K562 (cell line): ENCODE results near the gene SLC2A8. TPM values are rescaled to one million over a fixed set of nuclear protein-coding genes. Genes with fewer than 3 reads are reported as not detected.
A peak's percentile ranks its signal among the peaks of the same experiment; 100 is the strongest.

ENCODE experiments used
- ATAC-seq: fragments of 200-7000 bp; cut with Tn5 transposase; 3 replicates; pipeline ENCODE4 v1.9.1; 2020; ENCODE audit warnings: moderate library complexity
- BruUV-seq: library from RNA; stranded (reverse); fragments of 400-500 nt; replicated peaks from 2 replicates; lab custom pipeline; 2021; lab: Mats Ljungman, UMichigan
- CTCF ChIA-PET: fragments of 300-600 bp; formaldehyde crosslinking; extraction: SDS; loops from one replicate; lab custom pipeline; 2021; ENCODE audit warnings: low intra/inter-chr PET ratio; lab: Yijun Ruan, JAX
- POLR2A ChIA-PET: fragments of 300-600, 350-650 bp; sonication (Branson Sonifier 250); formaldehyde crosslinking; extraction: SDS; loops from one replicate; lab custom pipeline; 2021; ENCODE audit warnings: antibody characterized with exemption, inconsistent platforms; lab: Yijun Ruan, JAX
- DNase-seq, 4 experiments: peaks; one replicate each; pipeline versions ENCODE4 v3.0.0 to v3.0.0-alpha.2; 2011 to 2018; ENCODE audit warnings: low spot score in 3 of 4, mixed read lengths in 3 of 4; ENCODE audit errors: extremely low read depth in 1 of 4
- FAIRE-seq: peaks from 2 replicates; lab custom pipeline; 2011; peaks lifted over from hg19 to GRCh38; lab: Jason Lieb, UNC
- H2AFZ ChIP-seq: 2 replicates; pipeline ENCODE4 v1.6.0; 2011; ENCODE audit warnings: low read depth, low read length, control low read depth, inconsistent platforms
- H3K27ac ChIP-seq: fragments of 200-600 bp; 3 replicates; pipeline ENCODE4 v1.8.0; 2011; ENCODE audit warnings: low read depth, mild to moderate bottlenecking, control low read depth, inconsistent platforms, low read length, moderate library complexity, mixed read lengths; ENCODE audit errors: extremely low read depth
- H3K27me3 ChIP-seq, 2 experiments: fragments of 300-600 bp in 1 of 2; 2 replicates in 1 of 2; 3 replicates in 1 of 2; pipeline versions ENCODE4 v1.6.0 to v1.8.0; 2011; ENCODE audit warnings: inconsistent platforms in 2 of 2, low read length in 2 of 2, mild to moderate bottlenecking in 1 of 2, mixed read lengths in 1 of 2, moderate library complexity in 1 of 2; ENCODE audit not compliant: control insufficient read depth in 2 of 2, insufficient read depth in 2 of 2
- H3K36me3 ChIP-seq: fragments of 300-600 bp; 3 replicates; pipeline ENCODE4 v1.8.0; 2011; ENCODE audit warnings: mild to moderate bottlenecking, low read length, inconsistent platforms; ENCODE audit not compliant: control insufficient read depth, insufficient read depth
- H3K4me1 ChIP-seq, 2 experiments: fragments of 200-600 bp in 1 of 2; replicated peaks in 1 of 2; 2 replicates in 1 of 2; 3 replicates in 1 of 2; pipeline versions ENCODE4 v1.5.1 to v1.8.0; 2011; ENCODE audit warnings: inconsistent platforms in 2 of 2, low read length in 2 of 2, mild to moderate bottlenecking in 1 of 2, mixed read lengths in 1 of 2, moderate library complexity in 1 of 2; ENCODE audit not compliant: control insufficient read depth in 2 of 2, insufficient read depth in 2 of 2
- H3K4me2 ChIP-seq: 2 replicates; pipeline ENCODE4 v1.6.1; 2011; ENCODE audit warnings: low read length, control low read depth, inconsistent platforms, mixed read lengths; ENCODE audit not compliant: insufficient read depth
- H3K4me3 ChIP-seq: fragments of 200-600 bp; sonication (generic), shearing (Covaris generic); 2 replicates; pipeline ENCODE4 v1.5.1; 2016; ENCODE audit warnings: control low read depth, inconsistent platforms
- H3K79me2 ChIP-seq: fragments of 200-600 bp; 3 replicates; pipeline ENCODE4 v1.8.0; 2011; ENCODE audit warnings: low read length, inconsistent platforms; ENCODE audit not compliant: control insufficient read depth, insufficient read depth
- H3K9ac ChIP-seq, 2 experiments: 2 replicates each; pipeline versions ENCODE4 v1.6.0 to v1.6.1; 2011; ENCODE audit warnings: low read depth in 2 of 2, low read length in 2 of 2, control low read depth in 1 of 2, inconsistent platforms in 1 of 2, mild to moderate bottlenecking in 1 of 2, mixed read lengths in 1 of 2; ENCODE audit not compliant: insufficient read depth in 1 of 2
- H3K9me1 ChIP-seq: one replicate; pipeline ENCODE4 v1.6.0; 2011; ENCODE audit warnings: inconsistent platforms, mild to moderate bottlenecking, low read length, moderate library complexity; ENCODE audit not compliant: control insufficient read depth, insufficient read depth
- H3K9me3 ChIP-seq: replicated peaks from 2 replicates; pipeline ENCODE4 v1.5.1; 2011; ENCODE audit warnings: low read depth, low read length, inconsistent platforms; ENCODE audit not compliant: control insufficient read depth, insufficient read depth
- H4K20me1 ChIP-seq: replicated peaks from 2 replicates; pipeline ENCODE4 v1.6.1; 2011; ENCODE audit warnings: low read length, inconsistent platforms, mixed read lengths; ENCODE audit not compliant: control insufficient read depth, insufficient read depth
- ATF2 ChIP-seq: sonication (generic); formaldehyde crosslinking; IDR thresholded peaks from 2 replicates; pipeline ENCODE4 v1.8.1; 2022; ENCODE audit warnings: missing genetic modification reagents
- CTCF ChIP-seq, 3 experiments: IDR thresholded peaks in 2 of 3; conservative IDR thresholded peaks in 1 of 3; 2 replicates each; pipeline ENCODE4 v1.5.1; 2011 to 2012; ENCODE audit warnings: low read length in 3 of 3, mild to moderate bottlenecking in 3 of 3, control low read depth in 2 of 3, improper control_type of control experiment in 1 of 3, inconsistent platforms in 1 of 3, low read depth in 1 of 3, mixed read lengths in 1 of 3, moderate library complexity in 1 of 3; ENCODE audit not compliant: insufficient read depth in 2 of 3
- MAFG ChIP-seq: fragments of 450-650 bp; conservative IDR thresholded peaks from 2 replicates; pipeline ENCODE4 v1.6.1; 2016; ENCODE audit warnings: missing genetic modification characterization, missing compliant biosample characterization
- RAD21 ChIP-seq, 2 experiments: fragments of 250-450 bp in 1 of 2; fragments of 450-650 bp in 1 of 2; sonication (Bioruptor Pico) in 1 of 2; formaldehyde crosslinking in 1 of 2; IDR thresholded peaks in 1 of 2; conservative IDR thresholded peaks in 1 of 2; 2 replicates each; pipeline versions ENCODE4 v1.4.0 to v1.8.0; 2020 to 2022; ENCODE audit warnings: mild to moderate bottlenecking in 2 of 2, moderate library complexity in 1 of 2
- TCF3 ChIP-seq: sonication (generic); formaldehyde crosslinking; IDR thresholded peaks from 2 replicates; pipeline ENCODE4 v1.4.0; 2020; ENCODE audit warnings: mild to moderate bottlenecking, missing genetic modification reagents
- ZFP30 ChIP-seq: fragments of 250-450 bp; sonication (Bioruptor Pico); IDR thresholded peaks from 2 replicates; pipeline ENCODE4 v1.8.0; 2022; ENCODE audit warnings: moderate library complexity, mild to moderate bottlenecking, inconsistent platforms, borderline replicate concordance
- WGBS: fragments of 100-300 bp; shearing (Covaris generic); methylation state at CpG from one replicate; pipeline ENCODE4 v1.1.6; 2016; ENCODE audit warnings: low coverage, mixed read lengths; ENCODE audit not compliant: insufficient coverage; ENCODE audit errors: missing lambda C conversion rate; 5-methylcytosine and 5-hydroxymethylcytosine counted together
- in situ Hi-C: fragments of 300-500 bp; cut with MboI; formaldehyde crosslinking; loops from 4 replicates; pipeline ENCODE4 v1.15.0; 2018; ENCODE audit warnings: inconsistent platforms, mixed read lengths
- intact Hi-C: fragments of 100-400 bp; cut with micrococcal nuclease; formaldehyde crosslinking; loops from 2 replicates; pipeline ENCODE4 v1.14.2; 2022
- polyA plus RNA-seq, 8 experiments: library from polyadenylated mRNA; depleted of rRNA in 4 of 8; stranded (reverse) in 5 of 8; unstranded in 3 of 8; fragments of >200 nt; fragmentation: Nextera tagmentation in 2 of 8; fragmentation: Illumina TruSeq in 1 of 8; extraction: Ambion mirVana in 2 of 8; extraction: Trizol in 1 of 8; gene quantifications; 2 replicates each; pipeline versions ENCODE4 v1.2.1 to v1.2.3, GENCODE V29; 2011 to 2014; ENCODE audit warnings: inconsistent platforms in 1 of 8, missing spikeins in 1 of 8
- total RNA-seq, 7 experiments: library from RNA; depleted of rRNA in 6 of 7; stranded (reverse); fragments of >200 nt in 6 of 7; fragmentation: Illumina TruSeq in 2 of 7; extraction: Trizol in 2 of 7; gene quantifications; 2 replicates each; pipeline versions ENCODE4 v1.2.1 to v1.2.3, GENCODE V29; 2011 to 2021; ENCODE audit warnings: low replicate concordance in 1 of 7
- TF ChIP-seq, protein P1 (sequence below): fragments of 450-650 bp; IDR thresholded peaks from 2 replicates; pipeline ENCODE4 v1.6.1; 2018; ENCODE audit not compliant: partially characterized antibody
- TF ChIP-seq, protein P2 (sequence below): fragments of 450-650 bp; formaldehyde crosslinking; conservative IDR thresholded peaks from 2 replicates; pipeline ENCODE4 v1.4.0; 2022; ENCODE audit warnings: mild to moderate bottlenecking, missing genetic modification characterization
- TF ChIP-seq, protein P3 (sequence below): fragments of 450-650 bp; IDR thresholded peaks from 2 replicates; pipeline ENCODE4 v1.6.1; 2016; ENCODE audit warnings: antibody characterized with exemption

SLC2A8 gene
- total and polyA plus RNA-seq, 9 of the 15 experiments (the other 6 are each of a cell fraction or from before 2014, with no cell fraction given): 0.13 to 12.9 (median 5.2) TPM

DNA sequence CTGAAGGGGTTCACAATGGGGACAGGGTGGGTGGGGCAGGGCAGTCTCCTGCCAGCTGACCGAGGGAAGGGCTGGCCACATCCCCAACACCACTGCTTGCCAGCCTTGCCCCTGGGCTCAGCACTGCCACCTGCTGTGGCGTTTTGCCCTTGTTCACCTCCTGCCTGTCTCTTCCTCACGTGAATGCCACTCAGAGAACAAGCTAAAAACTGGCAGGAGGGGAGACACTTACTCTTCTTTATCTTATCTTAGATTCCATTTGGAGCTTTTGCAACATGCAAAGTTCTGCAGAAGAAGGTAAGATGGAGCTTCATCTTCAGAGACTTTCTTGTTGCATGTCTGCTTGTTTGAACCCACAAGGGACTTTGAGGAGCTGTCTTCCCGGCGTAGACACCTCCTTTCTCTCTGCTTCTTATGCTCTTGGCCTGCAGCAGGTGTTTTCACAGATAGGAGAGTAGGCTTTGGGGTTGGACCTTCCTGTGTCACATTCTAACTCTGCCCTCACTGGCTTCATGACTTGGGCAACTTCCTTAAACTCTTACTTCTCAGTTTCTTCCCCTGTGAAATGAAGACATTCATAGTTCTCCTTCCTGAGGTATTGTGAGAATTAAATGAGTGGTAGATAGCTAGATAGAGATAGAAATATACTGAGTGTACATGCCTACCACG is 58.5 kb downstream of the SLC2A8 start:
- intact Hi-C loops: loop anchor here (1.0 kb wide), 1 partner anchor 241 kb away; no protein-coding TSS in a partner anchor
- TF ChIP-seq ATF2 (CRISPR knock-in tag): no peak
- TF ChIP-seq, protein P1, sequence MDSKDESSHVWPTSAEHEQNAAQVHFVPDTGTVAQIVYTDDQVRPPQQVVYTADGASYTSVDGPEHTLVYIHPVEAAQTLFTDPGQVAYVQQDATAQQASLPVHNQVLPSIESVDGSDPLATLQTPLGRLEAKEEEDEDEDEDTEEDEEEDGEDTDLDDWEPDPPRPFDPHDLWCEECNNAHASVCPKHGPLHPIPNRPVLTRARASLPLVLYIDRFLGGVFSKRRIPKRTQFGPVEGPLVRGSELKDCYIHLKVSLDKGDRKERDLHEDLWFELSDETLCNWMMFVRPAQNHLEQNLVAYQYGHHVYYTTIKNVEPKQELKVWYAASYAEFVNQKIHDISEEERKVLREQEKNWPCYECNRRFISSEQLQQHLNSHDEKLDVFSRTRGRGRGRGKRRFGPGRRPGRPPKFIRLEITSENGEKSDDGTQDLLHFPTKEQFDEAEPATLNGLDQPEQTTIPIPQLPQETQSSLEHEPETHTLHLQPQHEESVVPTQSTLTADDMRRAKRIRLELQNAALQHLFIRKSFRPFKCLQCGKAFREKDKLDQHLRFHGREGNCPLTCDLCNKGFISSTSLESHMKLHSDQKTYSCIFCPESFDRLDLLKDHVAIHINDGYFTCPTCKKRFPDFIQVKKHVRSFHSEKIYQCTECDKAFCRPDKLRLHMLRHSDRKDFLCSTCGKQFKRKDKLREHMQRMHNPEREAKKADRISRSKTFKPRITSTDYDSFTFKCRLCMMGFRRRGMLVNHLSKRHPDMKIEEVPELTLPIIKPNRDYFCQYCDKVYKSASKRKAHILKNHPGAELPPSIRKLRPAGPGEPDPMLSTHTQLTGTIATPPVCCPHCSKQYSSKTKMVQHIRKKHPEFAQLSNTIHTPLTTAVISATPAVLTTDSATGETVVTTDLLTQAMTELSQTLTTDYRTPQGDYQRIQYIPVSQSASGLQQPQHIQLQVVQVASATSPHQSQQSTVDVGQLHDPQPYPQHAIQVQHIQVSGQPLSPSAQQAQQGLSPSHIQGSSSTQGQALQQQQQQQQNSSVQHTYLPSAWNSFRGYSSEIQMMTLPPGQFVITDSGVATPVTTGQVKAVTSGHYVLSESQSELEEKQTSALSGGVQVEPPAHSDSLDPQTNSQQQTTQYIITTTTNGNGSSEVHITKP: peak; percentile 29
- TF ChIP-seq TCF3: peak; percentile 61; the same call in 1 of the 2 replicates
- TF ChIP-seq CTCF (IDR thresholded peaks at IDR 0.05 in 2 of 3, conservative IDR thresholded peaks at IDR 0.05 in 1 of 3; ENCODE audit: insufficient read depth in 2 of 3, low read depth in 1 of 3, low read length in 3 of 3): peak; percentile 14 to 41 (median 29); a peak in 3 of 6 replicates
- no peak for TF ChIP-seq ZFP30 (CRISPR knock-in tag)
- TF ChIP-seq MAFG (tag): no peak
- TF ChIP-seq RAD21 (CRISPR knock-in tag; conservative IDR thresholded peaks at IDR 0.05 in 1 of 2, IDR thresholded peaks at IDR 0.05 in 1 of 2): peak; percentile 12 to 30; a peak in 1 of 4 replicates
- TF ChIP-seq, protein P2, sequence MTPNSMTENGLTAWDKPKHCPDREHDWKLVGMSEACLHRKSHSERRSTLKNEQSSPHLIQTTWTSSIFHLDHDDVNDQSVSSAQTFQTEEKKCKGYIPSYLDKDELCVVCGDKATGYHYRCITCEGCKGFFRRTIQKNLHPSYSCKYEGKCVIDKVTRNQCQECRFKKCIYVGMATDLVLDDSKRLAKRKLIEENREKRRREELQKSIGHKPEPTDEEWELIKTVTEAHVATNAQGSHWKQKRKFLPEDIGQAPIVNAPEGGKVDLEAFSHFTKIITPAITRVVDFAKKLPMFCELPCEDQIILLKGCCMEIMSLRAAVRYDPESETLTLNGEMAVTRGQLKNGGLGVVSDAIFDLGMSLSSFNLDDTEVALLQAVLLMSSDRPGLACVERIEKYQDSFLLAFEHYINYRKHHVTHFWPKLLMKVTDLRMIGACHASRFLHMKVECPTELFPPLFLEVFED: no peak
- TF ChIP-seq, protein P3, sequence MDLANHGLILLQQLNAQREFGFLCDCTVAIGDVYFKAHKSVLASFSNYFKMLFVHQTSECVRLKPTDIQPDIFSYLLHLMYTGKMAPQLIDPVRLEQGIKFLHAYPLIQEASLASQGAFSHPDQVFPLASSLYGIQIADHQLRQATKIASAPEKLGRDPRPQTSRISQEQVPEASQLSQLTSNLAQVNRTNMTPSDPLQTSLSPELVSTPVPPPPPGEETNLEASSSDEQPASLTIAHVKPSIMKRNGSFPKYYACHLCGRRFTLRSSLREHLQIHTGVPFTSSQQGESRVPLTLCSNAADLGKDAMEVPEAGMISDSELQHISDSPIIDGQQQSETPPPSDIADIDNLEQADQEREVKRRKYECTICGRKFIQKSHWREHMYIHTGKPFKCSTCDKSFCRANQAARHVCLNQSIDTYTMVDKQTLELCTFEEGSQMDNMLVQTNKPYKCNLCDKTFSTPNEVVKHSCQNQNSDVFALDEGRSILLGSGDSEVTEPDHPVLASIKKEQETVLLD: no peak

More for the DNA sequence above, 58.5 kb downstream of the SLC2A8 start:
- Histone ChIP-seq H3K27me3 (no peaks in the 10 kb centered on the region), H4K20me1 (peaks cover under 1% of the 10 kb centered on the region; the same call in 1 of the 2 replicates), H3K79me2 (peaks cover 24% of the 10 kb centered on the region), H3K36me3 (peaks cover 25% of the 10 kb centered on the region; the same call in 2 of the 3 replicates), H3K9me1 (no peaks in the 10 kb centered on the region), H3K4me2 (peak overlapping the region; percentile 35), H3K4me3 (no peak overlapping the region), H2AFZ (0 out of 2 replicates have a peak overlapping the region, but pooled peaks have one; percentile 9), H3K9me3 (no peaks in the 10 kb centered on the region), H3K9ac (peak overlapping the region in 1 of 2 experiments; percentile 57; a peak in 2 of 4 replicates), H3K27ac (no peak overlapping the region), H3K4me1 (peaks cover 16 to 18% of the 10 kb centered on the region in 2 experiments; a peak in 4 of 5 replicates)
- DNase-seq: peak in 3 of 4 experiments; percentile 43 to 55 (median 53)
- ChIA-PET CTCF (no interaction called here), POLR2A (interaction anchor here (0.7 to 0.9 kb wide), 3 partner anchors 8 to 522 kb away, joined by 3 to 4 read pairs (median 3); no protein-coding TSS in a partner anchor)
- in situ Hi-C loops: no loop called here
- BruUV-seq: no TSS peak
- no peak for ATAC-seq
- 31% methylated on average over 6 of the region's 6 CpGs for WGBS
- FAIRE-seq: peak; percentile 49
